Gastroesophageal sphincter (tissue), 4 donors: ENCODE data around the gene BANP. TPM values are rescaled to one million over a fixed set of nuclear protein-coding genes. Genes with fewer than 3 reads are reported as not detected.
A peak's percentile ranks its signal among the peaks of the same experiment; 100 is the strongest.

ENCODE experiments used
- ATAC-seq: fragments of 150-250 bp; one replicate; pipeline ENCODE4 v1.9.1; 2016; ENCODE audit warnings: mild to moderate bottlenecking, moderate library complexity
- H3K27ac ChIP-seq, 4 donors: fragments of 200-600 bp; sonication (generic) in 3 of 4; 1 replicate in 3 of 4; 2 replicates in 1 of 4; pipeline ENCODE4 v1.5.1; 2016 to 2019
- H3K27me3 ChIP-seq: fragments of 200-600 bp; sonication (generic); one replicate; pipeline ENCODE4 v1.5.1; 2019
- H3K36me3 ChIP-seq, 2 donors: fragments of 200-600 bp; sonication (generic); one replicate each; pipeline ENCODE4 v1.5.1; 2019; ENCODE audit warnings: control low read depth in 1 of 2
- H3K4me1 ChIP-seq, 3 donors: fragments of 200-600 bp; sonication (generic); 1 replicate in 2 of 3; 2 replicates in 1 of 3; pipeline ENCODE4 v1.5.1; 2016 to 2019; ENCODE audit warnings: control low read depth in 2 of 3
- H3K4me3 ChIP-seq, 2 donors: fragments of 200-600 bp; sonication (generic); one replicate each; pipeline ENCODE4 v1.5.1; 2019; ENCODE audit warnings: mild to moderate bottlenecking in 1 of 2, moderate library complexity in 1 of 2
- H3K9me3 ChIP-seq, 3 donors: fragments of 200-600 bp; sonication (generic); one replicate each; pipeline ENCODE4 v1.5.1; 2017 to 2019; ENCODE audit warnings: control low read depth in 2 of 3
- CTCF ChIP-seq, 4 experiments: fragments of 200-600 bp in 2 of 4; fragments of 450-650 bp in 2 of 4; sonication (generic) in 1 of 4; IDR thresholded peaks; one replicate each; pipeline ENCODE4 v1.5.1; 2017 to 2019; ENCODE audit warnings: antibody characterized with exemption in 4 of 4, mild to moderate bottlenecking in 2 of 4, moderate library complexity in 2 of 4
- EP300 ChIP-seq: sonication (generic); formaldehyde crosslinking; IDR thresholded peaks from one replicate; pipeline ENCODE4 v1.6.1; 2017; ENCODE audit warnings: antibody characterized with exemption, mild to moderate bottlenecking
- POLR2A ChIP-seq, 2 donors: fragments of 450-650 bp; IDR thresholded peaks; one replicate each; pipeline ENCODE4 v1.6.1; 2017; ENCODE audit warnings: antibody characterized with exemption in 2 of 2, mild to moderate bottlenecking in 2 of 2, moderate library complexity in 1 of 2
- POLR2AphosphoS5 ChIP-seq: sonication (generic); formaldehyde crosslinking; IDR thresholded peaks from one replicate; pipeline ENCODE4 v1.6.1; 2017; ENCODE audit warnings: antibody characterized with exemption
- WGBS, 2 donors: methylation state at CpG; one replicate each; pipeline ENCODE4 v1.1.5; 2018; ENCODE audit warnings: low coverage in 1 of 2; 5-methylcytosine and 5-hydroxymethylcytosine counted together
- total RNA-seq, 4 donors: library from RNA; depleted of rRNA; stranded (reverse); fragments of >200 nt; gene quantifications; one replicate each; pipeline ENCODE4 v1.1.0, GENCODE V29; 2016

BANP gene
- total RNA-seq, 4 donors from 2014 or later: 17.1 to 33.1 (median 24.2) TPM

GRCh38 chr16:87954826-87955225 lies 3.6 kb downstream of the BANP start:
- Histone ChIP-seq H3K4me1 (peaks cover 0 to 79% (median 14%) of the 10 kb centered on the region in 3 donors), H3K27ac (peak overlapping the region in 2 of 4 donors; percentile 98), H3K27me3 (no peaks in the 10 kb centered on the region), H3K36me3 (peaks cover 0 to 32% of the 10 kb centered on the region in 2 donors), H3K9me3 (no peaks in the 10 kb centered on the region), H3K4me3 (no peak overlapping the region)
- no peak for TF ChIP-seq POLR2AphosphoS5
- TF ChIP-seq EP300: no peak
- no peak for TF ChIP-seq POLR2A (IDR thresholded peaks at IDR 0.05)
- TF ChIP-seq CTCF (IDR thresholded peaks at IDR 0.05): no peak
- no peak for ATAC-seq
- no CpG with 5 or more reads among the region's 15 CpGs for WGBS, 2 donors

DNA sequence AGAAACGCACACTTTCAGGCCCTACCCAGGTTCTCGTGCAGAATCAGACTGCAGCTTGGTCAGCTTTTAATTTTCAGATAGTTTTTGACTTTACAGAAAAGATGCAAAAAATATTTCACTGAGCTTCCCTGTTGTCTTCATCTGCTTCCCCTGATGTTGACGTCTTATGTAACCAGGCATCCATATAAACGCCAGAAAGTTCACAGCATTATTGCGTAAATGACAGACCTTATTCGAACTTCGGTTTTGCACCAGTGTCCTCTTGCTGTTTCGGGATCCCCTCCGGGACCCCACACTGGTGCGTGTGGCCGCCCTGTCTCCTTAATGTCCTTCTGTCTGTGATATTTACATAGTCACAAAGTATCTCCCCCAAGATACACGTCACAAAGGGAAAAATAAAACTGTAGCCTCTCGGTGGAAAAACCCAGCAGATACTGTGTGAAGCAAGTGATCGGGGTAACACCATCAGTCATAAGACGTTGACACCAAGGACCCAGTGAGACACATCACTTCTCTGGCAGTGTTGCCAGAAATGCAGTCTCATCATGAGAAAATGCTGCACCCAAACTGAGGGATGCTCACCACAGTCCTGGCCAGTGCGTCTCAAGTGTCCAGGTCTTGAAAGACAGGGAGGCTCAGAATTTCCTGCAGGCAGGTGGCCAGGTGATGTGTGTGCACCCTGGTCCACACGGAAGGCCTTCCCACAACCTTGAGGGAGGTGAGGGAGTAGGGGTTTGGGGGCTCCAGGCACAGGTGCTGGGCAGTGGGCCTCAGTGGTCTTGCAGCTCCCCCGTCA lies 4.3 kb downstream of the BANP start:
- Histone ChIP-seq H3K27ac (peak overlapping the region in 3 of 4 donors; percentile 22 to 98 (median 98)), H3K4me3 (no peak overlapping the region), H3K27me3 (no peaks in the 10 kb centered on the region), H3K36me3 (peaks cover 0 to 32% of the 10 kb centered on the region in 2 donors), H3K9me3 (no peaks in the 10 kb centered on the region), H3K4me1 (peaks cover 0 to 73% (median 14%) of the 10 kb centered on the region in 3 donors)
- WGBS, 2 donors: 78 to 93% methylated on average over 8 to 9 of the region's 18 CpGs
- TF ChIP-seq POLR2AphosphoS5 (no peak), EP300 (no peak), CTCF (IDR thresholded peaks at IDR 0.05) (no peak), POLR2A (IDR thresholded peaks at IDR 0.05) (no peak)
- no peak for ATAC-seq

DNA sequence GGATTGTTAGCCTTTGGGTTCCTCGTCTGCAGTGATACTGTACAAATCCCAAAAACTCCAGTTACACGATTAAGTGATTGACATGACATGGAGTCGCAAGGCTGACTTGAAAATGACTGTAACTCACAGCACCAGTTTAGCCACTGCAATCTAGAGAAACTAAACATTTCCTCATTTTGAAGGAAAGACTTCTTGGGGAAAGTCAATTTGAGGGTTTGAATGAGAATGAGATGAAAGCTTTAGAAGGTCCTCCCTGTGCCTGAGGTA lies 4.8 kb downstream of the BANP start:
- Histone ChIP-seq H3K4me3 (no peak overlapping the region), H3K4me1 (peaks cover 0 to 72% (median 14%) of the 10 kb centered on the region in 3 donors), H3K9me3 (no peaks in the 10 kb centered on the region), H3K36me3 (peaks cover 0 to 32% of the 10 kb centered on the region in 2 donors), H3K27ac (peak overlapping the region in 3 of 4 donors; percentile 22 to 54 (median 38)), H3K27me3 (no peaks in the 10 kb centered on the region)
- WGBS, 2 donors: 50 to 67% methylated on average over 2 of the region's 3 CpGs
- no peak for TF ChIP-seq EP300
- TF ChIP-seq CTCF (IDR thresholded peaks at IDR 0.05): no peak
- no peak for TF ChIP-seq POLR2AphosphoS5
- no peak for TF ChIP-seq POLR2A (IDR thresholded peaks at IDR 0.05)
- ATAC-seq: no peak

DNA sequence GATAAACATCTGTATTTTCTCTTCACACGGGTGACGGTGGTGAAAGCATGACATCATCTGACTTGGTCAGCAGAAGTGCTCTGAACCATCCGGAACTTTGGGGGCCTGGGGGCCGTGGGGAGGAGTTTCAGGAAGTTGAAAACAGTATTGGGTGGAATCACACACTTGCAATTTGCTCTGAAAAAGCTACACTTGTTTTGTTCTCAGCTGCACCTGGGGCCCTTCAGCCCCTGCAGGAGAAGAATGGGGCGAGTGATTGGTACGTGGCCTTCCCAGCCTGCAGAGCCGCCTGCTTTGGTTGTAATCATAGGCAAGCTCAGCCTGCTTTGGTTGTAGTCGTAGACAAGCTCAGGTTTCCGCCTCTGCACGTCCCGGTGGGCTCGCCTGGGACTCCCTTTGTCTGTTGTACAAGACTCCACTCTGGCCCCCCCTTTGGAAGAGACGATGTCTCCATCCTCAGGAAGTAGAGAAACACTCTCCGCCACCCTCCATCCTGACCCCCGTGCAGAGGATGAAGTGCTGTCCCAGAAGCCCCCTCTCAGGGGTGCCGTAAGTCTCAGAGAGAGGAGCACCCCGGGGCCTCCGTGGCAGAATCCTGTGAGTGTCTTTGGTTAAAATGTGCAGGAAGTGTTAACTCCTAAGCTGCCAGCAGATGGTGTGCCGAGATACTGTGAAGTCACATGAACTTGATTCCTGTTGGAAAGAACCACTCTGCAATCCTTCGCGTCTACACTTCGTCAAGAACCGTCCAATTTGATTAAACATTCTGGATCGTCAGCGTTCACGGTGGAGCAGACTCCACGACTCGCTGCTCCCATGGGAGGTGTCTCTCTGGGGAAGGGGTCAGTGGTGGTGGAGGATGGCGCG lies 5.4 kb downstream of the BANP start:
- TF ChIP-seq POLR2AphosphoS5: no peak
- TF ChIP-seq CTCF (IDR thresholded peaks at IDR 0.05): no peak
- no peak for TF ChIP-seq POLR2A (IDR thresholded peaks at IDR 0.05)
- no peak for TF ChIP-seq EP300
- Histone ChIP-seq H3K4me3 (peak overlapping the region in 1 of 2 donors; percentile 28), H3K9me3 (no peaks in the 10 kb centered on the region), H3K27me3 (no peaks in the 10 kb centered on the region), H3K27ac (peak overlapping the region in 3 of 4 donors; percentile 22 to 54 (median 38)), H3K4me1 (peaks cover 0 to 72% (median 14%) of the 10 kb centered on the region in 3 donors), H3K36me3 (peaks cover 0 to 32% of the 10 kb centered on the region in 2 donors)
- WGBS, 2 donors: 27 to 33% methylated on average over 6 to 11 of the region's 30 CpGs
- ATAC-seq: no peak
